ENCODE results near the gene PIP5K1C.

The PIP5K1C gene

DNA sequence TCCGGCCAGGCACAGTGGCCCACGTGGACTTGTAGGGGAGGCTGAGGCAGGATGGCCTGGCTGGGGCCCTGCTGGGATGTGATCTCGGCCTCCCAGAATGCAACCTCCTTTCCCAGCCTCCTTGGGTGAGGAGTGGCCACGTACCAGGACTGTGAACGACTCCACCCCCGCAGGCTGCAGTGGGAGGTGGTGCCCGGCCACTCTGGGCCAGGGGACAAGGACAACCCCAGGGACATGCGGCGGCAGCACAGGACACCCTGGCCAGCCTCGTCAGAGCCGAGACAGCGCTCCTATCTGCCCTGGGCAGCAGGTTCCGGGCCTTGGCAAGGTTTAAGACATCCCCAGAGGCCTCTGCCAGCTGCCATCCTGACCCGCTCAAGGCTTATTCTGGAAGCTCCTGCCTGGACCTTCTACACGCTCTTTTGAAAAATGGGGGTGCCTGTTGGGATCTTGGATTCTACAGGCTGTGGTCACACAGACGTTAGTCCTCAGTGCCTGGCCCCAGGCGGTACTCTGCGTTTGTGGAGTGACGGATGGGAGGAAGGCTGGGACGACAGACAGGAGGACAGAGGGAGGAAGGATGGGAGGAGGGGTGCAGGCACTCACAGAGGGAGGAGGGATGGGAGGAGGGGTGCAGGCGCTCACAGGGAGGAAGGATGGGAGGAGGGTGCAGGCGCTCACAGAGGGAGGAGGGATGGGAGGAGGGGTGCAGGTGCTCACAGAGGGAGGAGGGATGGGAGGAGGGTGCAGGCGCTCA lies 53.8 kb downstream of the PIP5K1C start:
- no peak overlapping the region for H3K27ac ChIP-seq (ENCODE audit: low read depth, low read length)
- peaks cover 0 to 3% (median 0%) of the 10 kb centered on the region in 5 donors for H3K4me1 ChIP-seq (ENCODE audit: control insufficient read depth in 5 of 5, insufficient read depth in 5 of 5, low read length in 5 of 5)
- H3K27me3 ChIP-seq (ENCODE audit: control insufficient read depth in 5 of 5, insufficient read depth in 4 of 5, low read length in 5 of 5): no peaks in the 10 kb centered on the region
- H3K4me3 ChIP-seq (ENCODE audit: low read depth in 1 of 5, low read length in 5 of 5): no peak overlapping the region
- no peaks in the 10 kb centered on the region for H3K9me3 ChIP-seq (ENCODE audit: control insufficient read depth in 5 of 5, low read length in 5 of 5)
- no peak overlapping the region for H3K9ac ChIP-seq (ENCODE audit: low read length in 5 of 5)
- H3K36me3 ChIP-seq (ENCODE audit: control insufficient read depth in 5 of 5, insufficient read depth in 5 of 5, low read length in 5 of 5): peaks cover 0 to 89% (median 58%) of the 10 kb centered on the region in 5 donors

DNA sequence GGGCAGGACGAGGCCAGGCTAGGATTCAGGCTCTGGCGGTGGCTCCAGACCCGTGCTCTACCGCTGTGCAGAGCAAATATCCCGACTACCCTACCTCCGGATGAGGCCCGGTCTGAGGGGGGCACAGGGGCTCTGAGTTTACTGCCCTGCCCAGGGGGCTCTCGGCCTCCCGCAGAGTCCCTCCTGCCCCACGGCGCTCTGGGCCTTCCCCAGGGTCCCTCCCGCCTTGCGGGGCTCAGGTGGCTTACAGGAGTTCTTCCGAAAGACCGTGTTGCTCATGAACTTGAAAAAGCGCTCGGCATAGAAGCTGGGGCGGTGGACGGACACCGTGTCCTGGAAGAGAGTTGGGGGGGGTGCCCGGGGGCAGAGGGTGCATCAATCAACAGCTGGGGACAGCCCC lies 54.5 kb downstream of the PIP5K1C start:
- Histone ChIP-seq H3K4me3 (ENCODE audit: low read depth in 1 of 5, low read length in 5 of 5) (no peak overlapping the region), H3K4me1 (ENCODE audit: control insufficient read depth in 5 of 5, insufficient read depth in 5 of 5, low read length in 5 of 5) (peaks cover 0 to 3% (median 0%) of the 10 kb centered on the region in 5 donors), H3K9ac (ENCODE audit: low read length in 5 of 5) (no peak overlapping the region), H3K9me3 (ENCODE audit: control insufficient read depth in 5 of 5, low read length in 5 of 5) (no peaks in the 10 kb centered on the region), H3K36me3 (ENCODE audit: control insufficient read depth in 5 of 5, insufficient read depth in 5 of 5, low read length in 5 of 5) (peaks cover 0 to 90% (median 56%) of the 10 kb centered on the region in 5 donors), H3K27ac (ENCODE audit: low read depth, low read length) (no peak overlapping the region), H3K27me3 (ENCODE audit: control insufficient read depth in 5 of 5, insufficient read depth in 4 of 5, low read length in 5 of 5) (no peaks in the 10 kb centered on the region)

DNA sequence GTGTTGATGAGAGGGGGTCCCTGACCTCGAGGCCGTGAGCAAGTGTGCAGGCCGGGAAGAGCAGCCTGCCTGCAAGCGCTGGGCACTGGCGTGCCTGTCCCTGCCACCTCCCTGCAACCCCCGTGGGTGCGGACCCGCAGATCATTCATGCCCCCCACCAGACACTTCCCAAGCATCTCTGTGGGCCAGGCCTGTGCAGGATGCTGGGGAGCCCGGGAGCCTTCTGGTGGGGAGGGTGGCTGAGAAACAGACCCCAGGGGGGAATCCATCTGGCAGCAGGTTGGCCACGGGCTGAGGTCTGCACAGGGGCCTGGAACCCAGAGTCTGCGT lies 55.2 kb downstream of the PIP5K1C start:
- H3K27ac ChIP-seq (ENCODE audit: low read depth, low read length): no peak overlapping the region
- no peaks in the 10 kb centered on the region for H3K27me3 ChIP-seq (ENCODE audit: control insufficient read depth in 5 of 5, insufficient read depth in 4 of 5, low read length in 5 of 5)
- no peak overlapping the region for H3K4me3 ChIP-seq (ENCODE audit: low read depth in 1 of 5, low read length in 5 of 5)
- H3K9ac ChIP-seq (ENCODE audit: low read length in 5 of 5): no peak overlapping the region
- peaks cover 0 to 3% (median 0%) of the 10 kb centered on the region in 5 donors for H3K4me1 ChIP-seq (ENCODE audit: control insufficient read depth in 5 of 5, insufficient read depth in 5 of 5, low read length in 5 of 5)
- H3K36me3 ChIP-seq (ENCODE audit: control insufficient read depth in 5 of 5, insufficient read depth in 5 of 5, low read length in 5 of 5): peaks cover 0 to 87% (median 52%) of the 10 kb centered on the region in 5 donors
- H3K9me3 ChIP-seq (ENCODE audit: control insufficient read depth in 5 of 5, low read length in 5 of 5): no peaks in the 10 kb centered on the region

DNA sequence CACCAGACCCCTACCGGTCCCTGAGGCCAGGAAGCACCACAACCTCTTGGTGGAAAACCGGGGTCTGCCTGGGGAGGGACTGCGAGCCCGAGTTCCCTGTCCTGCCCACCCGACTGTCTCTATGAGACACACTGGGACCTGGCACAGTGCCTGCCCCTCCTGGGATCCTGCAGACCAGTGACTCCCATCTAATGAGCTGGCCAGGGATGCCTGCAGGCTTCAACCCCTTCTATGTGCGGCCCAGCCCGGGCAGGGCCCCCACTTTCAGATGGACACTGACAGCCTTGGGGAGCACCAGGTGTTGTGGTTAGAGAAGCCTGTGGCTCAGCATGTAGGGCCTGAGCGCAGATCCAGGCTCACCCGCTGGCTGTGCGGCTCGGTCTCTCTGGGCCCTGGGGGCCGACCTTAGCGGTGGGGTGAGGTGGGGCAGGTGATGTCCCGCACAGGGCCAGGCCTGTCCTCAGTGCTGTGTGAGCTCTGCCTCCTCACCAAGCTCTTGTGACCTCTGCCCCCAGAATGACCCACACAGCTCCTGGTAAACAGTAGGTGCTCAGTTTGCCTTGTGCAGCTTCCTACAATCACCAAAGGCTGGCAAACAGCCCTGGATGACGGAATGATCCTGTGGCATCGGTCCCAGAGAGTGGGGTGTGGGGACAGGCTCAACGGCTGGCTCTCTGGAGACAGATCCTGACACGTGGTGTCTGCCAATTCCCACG lies 55.8 kb downstream of the PIP5K1C start:
- peaks cover 0 to 88% (median 57%) of the 10 kb centered on the region in 5 donors for H3K36me3 ChIP-seq (ENCODE audit: control insufficient read depth in 5 of 5, insufficient read depth in 5 of 5, low read length in 5 of 5)
- no peaks in the 10 kb centered on the region for H3K27me3 ChIP-seq (ENCODE audit: control insufficient read depth in 5 of 5, insufficient read depth in 4 of 5, low read length in 5 of 5)
- H3K27ac ChIP-seq (ENCODE audit: low read depth, low read length): no peak overlapping the region
- no peak overlapping the region for H3K9ac ChIP-seq (ENCODE audit: low read length in 5 of 5)
- no peaks in the 10 kb centered on the region for H3K9me3 ChIP-seq (ENCODE audit: control insufficient read depth in 5 of 5, low read length in 5 of 5)
- peaks cover 0 to 3% (median 0%) of the 10 kb centered on the region in 5 donors for H3K4me1 ChIP-seq (ENCODE audit: control insufficient read depth in 5 of 5, insufficient read depth in 5 of 5, low read length in 5 of 5)
- no peak overlapping the region for H3K4me3 ChIP-seq (ENCODE audit: low read depth in 1 of 5, low read length in 5 of 5)

DNA sequence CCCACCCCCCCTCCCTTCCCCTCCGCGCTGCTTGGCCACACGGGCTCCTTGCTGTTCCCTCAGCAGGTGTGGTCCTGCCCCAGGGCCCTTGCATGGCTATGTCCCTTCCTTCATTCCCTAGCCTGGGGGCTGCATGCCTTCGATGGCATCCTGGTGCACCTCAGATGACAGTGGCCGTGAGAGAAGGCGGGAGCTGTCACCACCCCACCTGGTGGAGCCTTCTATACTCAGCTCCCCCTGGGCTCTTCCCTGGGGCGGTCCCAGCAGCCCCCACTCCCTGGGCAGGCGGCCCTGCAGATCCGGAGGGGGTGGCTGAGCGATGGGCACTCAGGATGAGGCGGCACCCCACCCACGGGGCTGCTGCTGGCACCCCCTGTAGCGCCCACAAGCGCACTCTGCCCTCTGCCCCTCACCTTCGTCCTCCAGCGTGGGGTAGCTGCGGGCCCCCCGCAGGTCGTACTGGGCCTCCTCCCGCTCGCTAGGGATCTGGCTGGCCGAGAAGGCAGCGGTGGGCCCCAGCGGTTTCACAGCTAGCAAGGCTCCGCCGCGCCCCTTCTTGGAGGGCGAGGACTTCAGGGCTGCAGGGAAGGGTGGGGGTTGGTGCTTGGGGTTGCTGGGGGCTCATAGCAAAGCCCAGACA lies 56.5 kb downstream of the PIP5K1C start:
- Histone ChIP-seq H3K4me3 (ENCODE audit: low read depth in 1 of 5, low read length in 5 of 5) (no peak overlapping the region), H3K27me3 (ENCODE audit: control insufficient read depth in 5 of 5, insufficient read depth in 4 of 5, low read length in 5 of 5) (no peaks in the 10 kb centered on the region), H3K9ac (ENCODE audit: low read length in 5 of 5) (no peak overlapping the region), H3K36me3 (ENCODE audit: control insufficient read depth in 5 of 5, insufficient read depth in 5 of 5, low read length in 5 of 5) (peaks cover 0 to 94% (median 63%) of the 10 kb centered on the region in 5 donors), H3K9me3 (ENCODE audit: control insufficient read depth in 5 of 5, low read length in 5 of 5) (no peaks in the 10 kb centered on the region), H3K27ac (ENCODE audit: low read depth, low read length) (no peak overlapping the region), H3K4me1 (ENCODE audit: control insufficient read depth in 5 of 5, insufficient read depth in 5 of 5, low read length in 5 of 5) (peaks cover 0 to 3% (median 0%) of the 10 kb centered on the region in 5 donors)

DNA sequence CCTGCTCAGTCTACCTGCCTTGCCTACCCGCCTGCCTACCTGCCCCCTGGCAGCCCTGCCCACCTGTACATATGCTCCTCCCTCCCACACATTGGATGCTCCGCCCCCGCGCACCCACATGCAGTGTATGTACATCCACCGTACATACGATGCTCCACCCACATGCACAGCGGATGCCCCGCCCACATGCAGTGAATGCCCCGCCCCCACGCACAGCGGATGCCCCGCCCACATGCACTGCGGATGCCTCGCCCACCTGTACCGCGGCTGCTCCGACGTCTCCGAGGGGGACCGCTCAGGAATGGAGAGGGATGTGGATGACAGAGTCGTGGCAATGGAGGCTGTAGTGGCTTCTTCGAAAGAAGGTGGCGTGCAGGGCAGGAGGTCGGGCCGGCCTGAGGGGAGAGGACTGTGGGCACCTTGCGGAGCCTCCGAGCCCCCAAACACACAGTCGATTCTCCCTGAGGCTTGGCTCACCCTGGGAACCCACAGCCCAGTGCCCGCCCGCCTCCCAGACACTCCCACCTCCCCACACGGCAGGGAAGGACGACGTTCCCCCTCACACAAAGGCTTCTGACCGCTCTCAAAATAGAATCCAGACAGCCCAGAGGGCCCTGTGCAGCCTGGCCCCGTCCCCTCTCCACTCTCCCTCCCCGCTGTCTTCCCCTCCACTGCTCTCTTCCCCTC lies 57.1 kb downstream of the PIP5K1C start:
- Histone ChIP-seq H3K4me3 (ENCODE audit: low read depth in 1 of 5, low read length in 5 of 5) (no peak overlapping the region), H3K9ac (ENCODE audit: low read length in 5 of 5) (no peak overlapping the region), H3K9me3 (ENCODE audit: control insufficient read depth in 5 of 5, low read length in 5 of 5) (no peaks in the 10 kb centered on the region), H3K27me3 (ENCODE audit: control insufficient read depth in 5 of 5, insufficient read depth in 4 of 5, low read length in 5 of 5) (no peaks in the 10 kb centered on the region), H3K4me1 (ENCODE audit: control insufficient read depth in 5 of 5, insufficient read depth in 5 of 5, low read length in 5 of 5) (peaks cover 0 to 3% (median 0%) of the 10 kb centered on the region in 5 donors), H3K27ac (ENCODE audit: low read depth, low read length) (no peak overlapping the region), H3K36me3 (ENCODE audit: control insufficient read depth in 5 of 5, insufficient read depth in 5 of 5, low read length in 5 of 5) (peaks cover 0 to 94% (median 64%) of the 10 kb centered on the region in 5 donors)

DNA sequence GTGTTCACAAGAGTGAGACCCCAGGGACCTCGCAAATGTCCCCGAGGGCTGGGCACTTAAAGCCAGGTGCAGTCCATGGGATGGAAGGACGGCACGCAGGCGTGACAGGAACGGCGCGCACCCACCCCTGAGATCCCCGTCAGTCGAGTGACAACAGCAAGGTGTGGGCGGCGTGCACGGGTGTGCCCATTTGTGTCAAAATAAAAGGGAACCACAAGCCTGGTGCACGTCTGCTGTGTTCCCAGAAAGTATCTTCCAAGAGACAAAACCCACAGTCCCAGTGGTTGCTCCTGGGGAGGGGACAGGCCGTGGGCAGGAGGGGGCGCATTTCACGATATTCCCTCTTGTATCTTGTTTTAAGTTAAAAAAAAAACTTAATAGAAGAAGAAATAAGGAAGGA lies 58.0 kb downstream of the PIP5K1C start:
- H3K9ac ChIP-seq (ENCODE audit: low read length in 5 of 5): no peak overlapping the region
- peaks cover 0 to 92% (median 65%) of the 10 kb centered on the region in 5 donors for H3K36me3 ChIP-seq (ENCODE audit: control insufficient read depth in 5 of 5, insufficient read depth in 5 of 5, low read length in 5 of 5)

DNA sequence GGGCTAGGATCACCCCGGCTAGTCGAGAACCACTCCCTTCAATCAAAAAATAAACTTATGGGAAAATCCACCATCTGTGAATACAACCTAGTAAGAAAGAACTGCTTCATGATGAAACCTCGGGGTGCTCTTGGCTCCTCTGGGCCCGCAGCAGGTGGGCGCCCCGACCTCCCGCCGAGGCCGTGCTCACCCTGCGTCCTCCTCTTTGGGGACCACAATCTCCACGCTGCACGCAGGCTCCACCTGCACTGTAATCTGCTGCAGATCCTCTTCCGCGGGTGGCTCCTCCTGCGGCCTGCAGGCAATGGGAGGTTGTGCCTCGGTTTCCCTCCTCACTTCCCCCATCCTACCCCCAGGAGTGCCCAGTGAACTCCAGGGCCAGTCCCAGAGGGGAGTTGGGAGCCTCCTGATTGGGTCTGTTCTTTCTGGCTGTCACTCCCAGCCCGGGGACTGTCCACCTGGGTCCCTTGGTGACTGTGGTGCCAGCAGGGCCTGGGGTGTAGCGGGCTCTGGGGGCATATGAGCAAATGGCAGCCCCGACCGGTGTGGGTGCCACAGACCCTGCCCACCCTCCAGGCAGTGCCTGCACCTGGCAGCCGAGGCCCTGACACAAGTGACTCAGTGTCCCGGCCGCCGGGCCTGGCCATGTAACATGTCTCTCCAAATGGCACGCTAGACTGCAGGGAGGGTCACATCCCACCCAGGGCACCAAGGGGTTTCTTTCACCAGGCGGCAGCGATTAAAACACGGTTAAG lies 58.6 kb downstream of the PIP5K1C start:
- Histone ChIP-seq H3K4me1 (ENCODE audit: control insufficient read depth in 5 of 5, insufficient read depth in 5 of 5, low read length in 5 of 5) (peaks cover 0 to 3% (median 0%) of the 10 kb centered on the region in 5 donors), H3K4me3 (ENCODE audit: low read depth in 1 of 5, low read length in 5 of 5) (no peak overlapping the region), H3K36me3 (ENCODE audit: control insufficient read depth in 5 of 5, insufficient read depth in 5 of 5, low read length in 5 of 5) (peaks cover 0 to 92% (median 68%) of the 10 kb centered on the region in 5 donors), H3K27me3 (ENCODE audit: control insufficient read depth in 5 of 5, insufficient read depth in 4 of 5, low read length in 5 of 5) (no peaks in the 10 kb centered on the region), H3K27ac (ENCODE audit: low read depth, low read length) (no peak overlapping the region), H3K9me3 (ENCODE audit: control insufficient read depth in 5 of 5, low read length in 5 of 5) (no peaks in the 10 kb centered on the region), H3K9ac (ENCODE audit: low read length in 5 of 5) (no peak overlapping the region)

More for the DNA sequence above, 58.0 kb downstream of the PIP5K1C start:
- no peaks in the 10 kb centered on the region for H3K27me3 ChIP-seq (ENCODE audit: control insufficient read depth in 5 of 5, insufficient read depth in 4 of 5, low read length in 5 of 5)
- no peak overlapping the region for H3K4me3 ChIP-seq (ENCODE audit: low read depth in 1 of 5, low read length in 5 of 5)
- peaks cover 0 to 3% (median 0%) of the 10 kb centered on the region in 5 donors for H3K4me1 ChIP-seq (ENCODE audit: control insufficient read depth in 5 of 5, insufficient read depth in 5 of 5, low read length in 5 of 5)
- H3K27ac ChIP-seq (ENCODE audit: low read depth, low read length): no peak overlapping the region
- no peaks in the 10 kb centered on the region for H3K9me3 ChIP-seq (ENCODE audit: control insufficient read depth in 5 of 5, low read length in 5 of 5)

DNA sequence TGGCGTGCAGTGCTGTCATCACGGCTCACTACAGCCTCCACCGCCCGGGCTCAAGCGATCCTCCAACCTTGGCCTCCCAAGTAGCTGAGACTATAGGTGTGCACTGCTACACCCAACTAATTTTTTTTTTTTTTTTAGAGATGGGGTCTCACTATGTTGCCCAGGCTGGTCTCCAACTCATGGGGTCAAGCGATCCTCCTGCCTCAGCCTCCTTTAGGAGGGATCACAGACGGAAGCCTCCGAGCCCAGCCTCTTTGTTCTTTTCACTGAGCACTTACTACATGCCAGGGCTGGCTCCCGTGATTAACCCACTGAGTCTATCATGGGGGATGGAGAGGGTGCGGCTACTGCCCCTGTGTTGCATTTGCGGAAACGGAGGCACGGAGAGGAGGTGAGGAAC lies 60.8 kb downstream of the PIP5K1C start:
- Histone ChIP-seq H3K36me3 (ENCODE audit: control insufficient read depth in 5 of 5, insufficient read depth in 5 of 5, low read length in 5 of 5) (peaks cover 0 to 84% (median 58%) of the 10 kb centered on the region in 5 donors), H3K9ac (ENCODE audit: low read length in 5 of 5) (no peak overlapping the region), H3K4me1 (ENCODE audit: control insufficient read depth in 5 of 5, insufficient read depth in 5 of 5, low read length in 5 of 5) (no peaks in the 10 kb centered on the region), H3K27me3 (ENCODE audit: control insufficient read depth in 5 of 5, insufficient read depth in 4 of 5, low read length in 5 of 5) (no peaks in the 10 kb centered on the region), H3K9me3 (ENCODE audit: control insufficient read depth in 5 of 5, low read length in 5 of 5) (no peaks in the 10 kb centered on the region), H3K27ac (ENCODE audit: low read depth, low read length) (no peak overlapping the region), H3K4me3 (ENCODE audit: low read depth in 1 of 5, low read length in 5 of 5) (no peak overlapping the region)

All from subcutaneous abdominal adipose tissue (tissue), 5 donors.